SK-N-SH treated with all-trans-retinoic acid at 6 μM for 48 hours (cell line): ENCODE results near the gene CDK5RAP2.

Source experiments
- ATAC-seq: fragments of 200-7000 bp; cut with Tn5 transposase; 3 replicates; pipeline ENCODE4 v1.9.1; 2020; ENCODE audit warnings: mild to moderate bottlenecking, moderate library complexity
- ARNTL ChIP-seq: fragments of 450-650 bp; formaldehyde crosslinking; IDR thresholded peaks from 2 replicates; pipeline ENCODE4 v1.5.0; 2020; ENCODE audit warnings: low read depth, mild to moderate bottlenecking, moderate library complexity, borderline replicate concordance
- BACH2 ChIP-seq: fragments of 250-450 bp; sonication (Bioruptor Pico); IDR thresholded peaks from 2 replicates; pipeline ENCODE4 v1.9.0; 2021; ENCODE audit warnings: mild to moderate bottlenecking, borderline replicate concordance
- CSRNP3 ChIP-seq: fragments of 250-450 bp; sonication (Bioruptor Pico); IDR thresholded peaks from 2 replicates; pipeline ENCODE4 v1.5.1; 2021; ENCODE audit warnings: mild to moderate bottlenecking, moderate library complexity
- ESRRG ChIP-seq: fragments of 250-450 bp; sonication (Bioruptor Pico); IDR thresholded peaks from 2 replicates; pipeline ENCODE4 v1.6.1; 2021; ENCODE audit warnings: mild to moderate bottlenecking
- OSR1 ChIP-seq: fragments of 250-450 bp; sonication (Bioruptor Pico); IDR thresholded peaks from 2 replicates; pipeline ENCODE4 v1.8.0; 2022; ENCODE audit warnings: moderate library complexity, mild to moderate bottlenecking, inconsistent platforms
- POU6F1 ChIP-seq: fragments of 250-450 bp; sonication (Bioruptor Pico); IDR thresholded peaks from 2 replicates; pipeline ENCODE4 v1.8.0; 2021; ENCODE audit warnings: low read depth, mild to moderate bottlenecking, moderate library complexity, borderline replicate concordance
- SNAI2 ChIP-seq: fragments of 250-450 bp; sonication (Bioruptor Pico); IDR thresholded peaks from 2 replicates; pipeline ENCODE4 v1.5.0; 2020; ENCODE audit warnings: mild to moderate bottlenecking, moderate library complexity
- TCF4 ChIP-seq: fragments of 250-450 bp; sonication (Bioruptor Pico); IDR thresholded peaks from 2 replicates; pipeline ENCODE4 v1.8.0; 2021; ENCODE audit warnings: mild to moderate bottlenecking, moderate library complexity, borderline replicate concordance
- TOX ChIP-seq: fragments of 250-450 bp; sonication (Bioruptor Pico); IDR thresholded peaks from 2 replicates; pipeline ENCODE4 v1.8.0; 2021; ENCODE audit warnings: mild to moderate bottlenecking, moderate library complexity, borderline replicate concordance
- TSHZ2 ChIP-seq: fragments of 250-450 bp; sonication (Bioruptor Pico); IDR thresholded peaks from 2 replicates; pipeline ENCODE4 v1.5.0; 2020; ENCODE audit warnings: mild to moderate bottlenecking, moderate library complexity
- ZFP30 ChIP-seq: fragments of 450-650 bp; formaldehyde crosslinking; IDR thresholded peaks from 2 replicates; pipeline ENCODE4 v1.5.0; 2022; ENCODE audit warnings: mild to moderate bottlenecking, moderate library complexity
- ZNF565 ChIP-seq: fragments of 450-650 bp; formaldehyde crosslinking; conservative IDR thresholded peaks from 2 replicates; pipeline ENCODE4 v1.5.0; 2020; ENCODE audit warnings: low read depth, mild to moderate bottlenecking, moderate library complexity
- ZNF70 ChIP-seq: fragments of 450-650 bp; formaldehyde crosslinking; IDR thresholded peaks from 2 replicates; pipeline ENCODE4 v1.5.0; 2020; ENCODE audit warnings: mild to moderate bottlenecking, moderate library complexity
- ZNF8 ChIP-seq: fragments of 450-650 bp; formaldehyde crosslinking; IDR thresholded peaks from 2 replicates; pipeline ENCODE4 v1.5.0; 2020; ENCODE audit warnings: mild to moderate bottlenecking, moderate library complexity

Gene CDK5RAP2

GRCh38 chr9:120545701-120546550 lies 34.0 kb downstream of the CDK5RAP2 start (continued):
- no peak for TF ChIP-seq TSHZ2 (CRISPR knock-in tag)

GRCh38 chr9:120544441-120544840 lies 35.5 kb downstream of the CDK5RAP2 start:
- no peak for TF ChIP-seq BACH2 (CRISPR knock-in tag)
- TF ChIP-seq ZFP30 (CRISPR knock-in tag) = no peak
- TF ChIP-seq TOX = no peak
- no peak for TF ChIP-seq ESRRG (CRISPR knock-in tag)
- TF ChIP-seq SNAI2 (CRISPR knock-in tag) = no peak
- TF ChIP-seq TSHZ2 (CRISPR knock-in tag) = no peak
- no peak for TF ChIP-seq ARNTL (CRISPR knock-in tag)
- TF ChIP-seq OSR1 (CRISPR knock-in tag) = no peak
- TF ChIP-seq TCF4 (CRISPR knock-in tag) = no peak
- no peak for TF ChIP-seq ZNF8 (CRISPR knock-in tag)
- no peak for TF ChIP-seq POU6F1
- no peak for TF ChIP-seq ZNF565
- TF ChIP-seq CSRNP3 = no peak
- no peak for ATAC-seq

- ATAC-seq = no peak
- TF ChIP-seq ARNTL (CRISPR knock-in tag) (no peak), TSHZ2 (CRISPR knock-in tag) (no peak), CSRNP3 (no peak), TCF4 (CRISPR knock-in tag) (no peak), ZNF70 (CRISPR knock-in tag) (no peak), ESRRG (CRISPR knock-in tag) (no peak)
Observed at GRCh38 chr9:120542701-120543490, 37.1 kb downstream of the CDK5RAP2 start.
